ENCODE measurements around the gene C4BPA. TPM values are rescaled to one million over a fixed set of nuclear protein-coding genes. Genes with fewer than 3 reads are reported as not detected.

C4BPA gene
- total RNA-seq, 1 experiment from 2014 or later, result not detected

- Histone ChIP-seq H3K79me2 (ENCODE audit: insufficient read depth, low read length) (no peaks in the 10 kb centered on the region), H3K4me1 (ENCODE audit: insufficient read depth, low read length) (no peaks in the 10 kb centered on the region), H4K91ac (ENCODE audit: insufficient read length, low read depth, low read length) (no peak overlapping the region), H2BK12ac (ENCODE audit: insufficient read length, low read depth, low read length) (no peak overlapping the region), H2AFZ (ENCODE audit: low read length) (no peak overlapping the region), H4K5ac (ENCODE audit: insufficient read length, low read depth, low read length) (no peak overlapping the region), H2BK15ac (ENCODE audit: low read depth, low read length) (no peak overlapping the region), H2AK5ac (ENCODE audit: insufficient read length, low read length) (no peak overlapping the region), H3K27me3 (ENCODE audit: insufficient read depth, low read length) (no peaks in the 10 kb centered on the region), H3K9me3 (ENCODE audit: control insufficient read depth, low read depth, low read length) (no peaks in the 10 kb centered on the region), H3K14ac (ENCODE audit: insufficient read depth, low read length) (no peak overlapping the region), H3K27ac (ENCODE audit: insufficient read length, low read depth, low read length) (no peak overlapping the region), H2BK20ac (ENCODE audit: low read depth, low read length, poor library complexity, severe bottlenecking) (no peak overlapping the region), H3K4me2 (ENCODE audit: insufficient read depth, insufficient read length, low read length) (no peak overlapping the region), H3K79me1 (ENCODE audit: insufficient read depth, low read depth, low read length, poor library complexity, severe bottlenecking) (no peaks in the 10 kb centered on the region), H2BK120ac (ENCODE audit: low read depth, low read length, poor library complexity, severe bottlenecking) (no peak overlapping the region), H3K18ac (ENCODE audit: insufficient read length, low read depth, low read length) (no peak overlapping the region), H2BK5ac (ENCODE audit: insufficient read length, low read length) (no peak overlapping the region), H4K20me1 (ENCODE audit: control insufficient read depth, insufficient read depth, insufficient read length) (no peaks in the 10 kb centered on the region), H3K23ac (ENCODE audit: insufficient read length, low read depth, low read length) (no peak overlapping the region), H3K9ac (ENCODE audit: extremely low read depth, insufficient read length, low read length) (no peak overlapping the region), H3K56ac (ENCODE audit: insufficient read length, low read depth, low read length) (no peak overlapping the region), H3K23me2 (ENCODE audit: insufficient read length, low read depth, low read length, poor library complexity, severe bottlenecking) (no peaks in the 10 kb centered on the region), H4K8ac (replicated peaks; ENCODE audit: insufficient read length, low read depth, low read length) (no peak overlapping the region), H3K4ac (ENCODE audit: low read depth, low read length) (no peak overlapping the region), H3T11ph (ENCODE audit: low read length) (no peak overlapping the region)
- Mint-ChIP-seq H3K4me1 (no peaks in the 10 kb centered on the region), H3K4me3 (no peak overlapping the region), H3K9me3 (no peaks in the 10 kb centered on the region), H3K27ac (no peak overlapping the region), H3K27me3 (ENCODE audit: low read depth) (no peaks in the 10 kb centered on the region), H3K36me3 (ENCODE audit: insufficient read depth in 1 of 3, low read depth in 3 of 3) (no peaks in the 10 kb centered on the region)
- TF ChIP-seq CTCF (conservative IDR thresholded peaks at IDR 0.05), result no peak
- no CpG with 5 or more reads among the region's 1 CpG for WGBS (ENCODE audit: extremely low coverage, insufficient read length, low lambda C conversion rate)
- no peak for DNase-seq
Observed at GRCh38 chr1:207139616-207140015, 35.6 kb downstream of the C4BPA start.

All from H9 (cell line).